ENCODE data around the gene NOD2.

DNA sequence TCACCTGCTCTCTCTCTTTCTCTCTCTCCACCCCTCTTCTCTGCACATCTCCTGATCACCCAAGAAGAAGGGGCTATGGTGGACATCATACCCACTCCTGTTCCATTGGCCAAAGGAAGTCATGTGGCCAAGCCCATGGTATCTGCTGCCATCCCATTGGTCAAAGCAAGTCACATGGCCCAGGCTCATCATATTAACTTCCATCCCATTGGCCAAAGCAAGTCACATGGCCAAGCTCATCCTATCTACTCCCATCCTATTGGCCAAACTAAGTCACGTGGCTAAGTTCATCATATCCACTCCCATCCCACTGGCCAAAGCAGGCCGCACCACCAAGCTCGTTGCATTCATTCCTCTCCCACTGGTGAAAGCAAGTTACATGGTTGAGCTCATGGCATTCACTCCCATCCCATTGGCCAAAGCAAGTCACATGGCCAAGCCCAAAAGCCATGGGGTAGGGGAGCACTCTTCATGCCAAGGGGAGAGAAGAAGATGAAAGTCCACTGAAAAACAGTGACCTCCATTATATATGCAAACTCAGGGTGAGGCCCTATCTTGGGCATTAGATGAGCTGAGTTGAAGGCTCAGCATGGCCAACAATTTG is 41.5 kb upstream of the NOD2 start:
- TF ChIP-seq, protein P1, sequence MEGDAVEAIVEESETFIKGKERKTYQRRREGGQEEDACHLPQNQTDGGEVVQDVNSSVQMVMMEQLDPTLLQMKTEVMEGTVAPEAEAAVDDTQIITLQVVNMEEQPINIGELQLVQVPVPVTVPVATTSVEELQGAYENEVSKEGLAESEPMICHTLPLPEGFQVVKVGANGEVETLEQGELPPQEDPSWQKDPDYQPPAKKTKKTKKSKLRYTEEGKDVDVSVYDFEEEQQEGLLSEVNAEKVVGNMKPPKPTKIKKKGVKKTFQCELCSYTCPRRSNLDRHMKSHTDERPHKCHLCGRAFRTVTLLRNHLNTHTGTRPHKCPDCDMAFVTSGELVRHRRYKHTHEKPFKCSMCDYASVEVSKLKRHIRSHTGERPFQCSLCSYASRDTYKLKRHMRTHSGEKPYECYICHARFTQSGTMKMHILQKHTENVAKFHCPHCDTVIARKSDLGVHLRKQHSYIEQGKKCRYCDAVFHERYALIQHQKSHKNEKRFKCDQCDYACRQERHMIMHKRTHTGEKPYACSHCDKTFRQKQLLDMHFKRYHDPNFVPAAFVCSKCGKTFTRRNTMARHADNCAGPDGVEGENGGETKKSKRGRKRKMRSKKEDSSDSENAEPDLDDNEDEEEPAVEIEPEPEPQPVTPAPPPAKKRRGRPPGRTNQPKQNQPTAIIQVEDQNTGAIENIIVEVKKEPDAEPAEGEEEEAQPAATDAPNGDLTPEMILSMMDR (IDR thresholded peaks at IDR 0.05), result no peak
- no peak for TF ChIP-seq POLR2A (IDR thresholded peaks at IDR 0.05)

All from heart left ventricle (tissue), 13 donors.